Endodermal cell (in vitro differentiated cells): ENCODE data around the gene UBASH3A. TPM values are rescaled to one million over a fixed set of nuclear protein-coding genes. Genes with fewer than 3 reads are reported as not detected.
A peak's percentile ranks its signal among the peaks of the same experiment; 100 is the strongest.
"Not testable (repeated sequence)": the region's sequence is repeated elsewhere in the genome, so short reads cannot be mapped to it uniquely, and the experiment has no call there.

ENCODE experiments used
- DNase-seq: peaks from one replicate; pipeline ENCODE4 v3.0.0-alpha.2; 2017
- H3K27ac ChIP-seq: 2 replicates; pipeline ENCODE4 v1.5.1; 2013; ENCODE audit warnings: mild to moderate bottlenecking, low read depth, low read length, moderate library complexity
- H3K27me3 ChIP-seq: 2 replicates; pipeline ENCODE4 v1.6.1; 2013; ENCODE audit warnings: mild to moderate bottlenecking, low read length, moderate library complexity; ENCODE audit not compliant: insufficient read depth, control insufficient read depth, poor library complexity, severe bottlenecking
- H3K36me3 ChIP-seq: 2 replicates; pipeline ENCODE4 v1.7.0; 2013; ENCODE audit warnings: mild to moderate bottlenecking, low read length, moderate library complexity; ENCODE audit not compliant: control insufficient read depth, insufficient read depth
- H3K4me1 ChIP-seq: one replicate; pipeline ENCODE4 v1.7.0; 2013; ENCODE audit warnings: low read length; ENCODE audit not compliant: control insufficient read depth, insufficient read depth
- H3K4me3 ChIP-seq: 2 replicates; pipeline ENCODE4 v1.5.1; 2013; ENCODE audit warnings: mild to moderate bottlenecking, low read length, moderate library complexity
- H3K9ac ChIP-seq: 2 replicates; pipeline ENCODE4 v1.6.1; 2013; ENCODE audit warnings: mild to moderate bottlenecking, low read length, moderate library complexity; ENCODE audit not compliant: poor library complexity, severe bottlenecking; ENCODE audit errors: extremely low read depth
- H3K9me3 ChIP-seq: 2 replicates; pipeline ENCODE4 v1.6.1; 2013; ENCODE audit warnings: mild to moderate bottlenecking, low read length, moderate library complexity; ENCODE audit not compliant: control insufficient read depth
- H3K27ac Mint-ChIP-seq: 2 replicates; pipeline ENCODE4 v1.8.0; 2020; ENCODE audit warnings: mixed read lengths
- H3K27me3 Mint-ChIP-seq: 2 replicates; pipeline ENCODE4 v1.8.0; 2021; ENCODE audit warnings: mild to moderate bottlenecking, mixed read lengths; ENCODE audit not compliant: insufficient read depth
- H3K36me3 Mint-ChIP-seq: 2 replicates; pipeline ENCODE4 v1.8.0; 2020; ENCODE audit warnings: low read depth, mixed read lengths
- H3K4me1 Mint-ChIP-seq: 2 replicates; pipeline ENCODE4 v1.8.0; 2020; ENCODE audit warnings: mixed read lengths
- H3K4me3 Mint-ChIP-seq: 2 replicates; pipeline ENCODE4 v1.8.0; 2020; ENCODE audit warnings: mild to moderate bottlenecking, moderate library complexity, mixed read lengths
- H3K9me3 Mint-ChIP-seq: 2 replicates; pipeline ENCODE4 v1.8.0; 2020; ENCODE audit warnings: mild to moderate bottlenecking, mixed read lengths
- WGBS, 2 experiments: methylation state at CpG; one replicate each; pipeline versions ENCODE4 v1.1.5 to v1.1.7; 2013; ENCODE audit warnings: missing lambda C conversion rate in 2 of 2, mixed read lengths in 1 of 2; ENCODE audit not compliant: insufficient coverage in 1 of 2, insufficient read length in 1 of 2; 5-methylcytosine and 5-hydroxymethylcytosine counted together
- total RNA-seq, 2 donors: library from RNA; stranded (reverse); fragmentation: NEBNext Ultra II Directional in 1 of 2; extraction: Animal tissue kit (Norgen Biotek cat#: 25700) in 1 of 2; gene quantifications; 2 replicates in 1 of 2; 3 replicates in 1 of 2; pipeline ENCODE4 v1.2.1, GENCODE V29; 2021
- TF ChIP-seq, protein P1 (sequence below): fragments of 200-600 bp; sonication (generic); conservative IDR thresholded peaks from 2 replicates; pipeline ENCODE4 v1.5.0; 2021; ENCODE audit warnings: antibody characterized with exemption, mild to moderate bottlenecking

UBASH3A gene
- total RNA-seq, 2 donors from 2014 or later, result not detected

DNA sequence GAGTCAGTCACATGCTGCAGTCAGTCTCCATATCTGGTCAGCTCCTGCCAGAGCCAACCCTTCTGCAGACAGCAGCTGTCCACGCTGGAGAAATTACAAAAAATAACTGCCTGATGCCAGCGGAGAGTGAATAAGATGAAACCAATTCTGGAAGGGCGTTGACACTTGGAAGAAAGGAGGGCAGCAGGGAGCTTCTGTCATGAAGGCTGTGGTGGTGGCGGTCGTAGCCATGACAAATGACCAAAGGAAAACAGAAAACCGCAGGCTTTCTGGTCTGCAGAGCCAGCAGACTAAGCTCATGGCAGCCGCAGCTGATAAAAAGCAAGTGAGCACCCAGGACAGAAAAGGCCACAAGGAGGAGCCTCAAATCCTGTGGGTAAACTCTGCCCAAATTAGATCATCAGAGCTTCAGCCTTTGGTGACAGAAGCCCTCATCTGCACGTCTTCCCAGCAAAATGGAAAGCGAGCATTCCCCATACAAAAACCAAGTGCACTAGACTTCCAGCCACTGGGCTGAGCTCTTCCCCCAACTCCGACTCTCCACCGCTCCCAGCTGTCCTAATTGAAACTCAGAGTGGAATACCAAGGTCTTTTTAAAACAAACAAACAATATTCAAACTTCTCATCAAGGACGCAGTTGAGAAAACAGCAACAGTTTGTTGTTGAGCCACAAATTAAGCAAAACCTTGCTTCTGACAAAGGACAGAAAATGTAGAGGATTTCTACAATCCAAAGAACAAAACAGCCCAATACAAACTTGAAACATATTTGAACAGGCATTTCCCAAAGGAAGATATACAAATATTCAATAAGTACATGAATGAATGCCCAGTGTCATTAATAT, 63.7 kb downstream of the UBASH3A start:
- Histone ChIP-seq H3K27ac (peak overlapping the region; percentile 3), H3K4me1 (peaks cover 11% of the 10 kb centered on the region), H3K36me3 (no peaks in the 10 kb centered on the region), H3K9ac (no peak overlapping the region), H3K27me3 (no peaks in the 10 kb centered on the region), H3K9me3 (no peaks in the 10 kb centered on the region), H3K4me3 (no peak overlapping the region)
- Mint-ChIP-seq H3K4me1 (peaks cover 52% of the 10 kb centered on the region), H3K9me3 (peaks cover 10% of the 10 kb centered on the region), H3K27ac (peak overlapping the region; percentile 28), H3K27me3 (no peaks in the 10 kb centered on the region), H3K4me3 (no peak overlapping the region), H3K36me3 (no peaks in the 10 kb centered on the region)
- DNase-seq, result peak; percentile 81
- 64 to 68% methylated on average over 8 to 12 of the region's 12 CpGs for WGBS, 2 experiments
- TF ChIP-seq, protein P1, sequence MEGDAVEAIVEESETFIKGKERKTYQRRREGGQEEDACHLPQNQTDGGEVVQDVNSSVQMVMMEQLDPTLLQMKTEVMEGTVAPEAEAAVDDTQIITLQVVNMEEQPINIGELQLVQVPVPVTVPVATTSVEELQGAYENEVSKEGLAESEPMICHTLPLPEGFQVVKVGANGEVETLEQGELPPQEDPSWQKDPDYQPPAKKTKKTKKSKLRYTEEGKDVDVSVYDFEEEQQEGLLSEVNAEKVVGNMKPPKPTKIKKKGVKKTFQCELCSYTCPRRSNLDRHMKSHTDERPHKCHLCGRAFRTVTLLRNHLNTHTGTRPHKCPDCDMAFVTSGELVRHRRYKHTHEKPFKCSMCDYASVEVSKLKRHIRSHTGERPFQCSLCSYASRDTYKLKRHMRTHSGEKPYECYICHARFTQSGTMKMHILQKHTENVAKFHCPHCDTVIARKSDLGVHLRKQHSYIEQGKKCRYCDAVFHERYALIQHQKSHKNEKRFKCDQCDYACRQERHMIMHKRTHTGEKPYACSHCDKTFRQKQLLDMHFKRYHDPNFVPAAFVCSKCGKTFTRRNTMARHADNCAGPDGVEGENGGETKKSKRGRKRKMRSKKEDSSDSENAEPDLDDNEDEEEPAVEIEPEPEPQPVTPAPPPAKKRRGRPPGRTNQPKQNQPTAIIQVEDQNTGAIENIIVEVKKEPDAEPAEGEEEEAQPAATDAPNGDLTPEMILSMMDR, result peak; percentile 75

DNA sequence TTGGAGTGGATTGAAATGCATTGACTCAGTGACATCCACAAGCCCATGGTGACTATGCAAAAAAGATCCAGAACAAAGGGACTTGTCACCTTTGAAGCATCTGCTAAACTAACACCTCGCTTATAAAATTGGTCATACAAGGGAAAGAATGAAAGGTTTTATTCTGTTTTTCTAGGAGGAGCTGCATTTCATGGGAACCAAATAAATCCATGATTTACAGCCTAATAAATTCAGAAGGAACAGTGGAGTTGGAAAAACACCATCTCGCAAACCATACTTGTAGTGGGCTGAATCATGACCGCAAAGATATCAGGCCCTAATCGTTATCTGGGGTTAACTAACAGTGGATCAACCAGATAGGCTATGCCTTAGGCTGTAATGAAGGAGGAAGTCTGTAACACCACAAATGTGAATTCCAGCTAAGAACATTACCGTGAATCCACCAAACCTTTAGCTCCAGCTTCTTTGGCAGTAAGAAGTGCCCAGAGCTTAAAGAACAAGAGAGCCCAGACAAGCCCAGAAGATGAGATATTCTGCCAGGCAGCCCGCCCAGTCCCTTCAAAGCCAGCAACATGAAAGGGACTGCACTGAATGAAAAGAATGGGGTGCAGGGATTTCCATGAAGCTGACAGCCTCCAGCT, 64.9 kb downstream of the UBASH3A start:
- Mint-ChIP-seq H3K27ac (peak overlapping the region; percentile 37), H3K9me3 (peaks cover 6% of the 10 kb centered on the region), H3K27me3 (no peaks in the 10 kb centered on the region), H3K36me3 (no peaks in the 10 kb centered on the region), H3K4me3 (no peak overlapping the region), H3K4me1 (peaks cover 42% of the 10 kb centered on the region)
- no peak overlapping the region for H3K9ac ChIP-seq
- H3K4me1 ChIP-seq, result peaks cover 7% of the 10 kb centered on the region
- H3K27ac ChIP-seq, result no peak overlapping the region
- H3K4me3 ChIP-seq, result no peak overlapping the region
- TF ChIP-seq, protein P1, result no peak
- H3K36me3 ChIP-seq, result no peaks in the 10 kb centered on the region
- WGBS, 2 experiments, result 72 to 91% methylated on average over 4 to 6 of the region's 6 CpGs
- no peaks in the 10 kb centered on the region for H3K9me3 ChIP-seq
- H3K27me3 ChIP-seq, result no peaks in the 10 kb centered on the region
- DNase-seq, result peak; percentile 53

DNA sequence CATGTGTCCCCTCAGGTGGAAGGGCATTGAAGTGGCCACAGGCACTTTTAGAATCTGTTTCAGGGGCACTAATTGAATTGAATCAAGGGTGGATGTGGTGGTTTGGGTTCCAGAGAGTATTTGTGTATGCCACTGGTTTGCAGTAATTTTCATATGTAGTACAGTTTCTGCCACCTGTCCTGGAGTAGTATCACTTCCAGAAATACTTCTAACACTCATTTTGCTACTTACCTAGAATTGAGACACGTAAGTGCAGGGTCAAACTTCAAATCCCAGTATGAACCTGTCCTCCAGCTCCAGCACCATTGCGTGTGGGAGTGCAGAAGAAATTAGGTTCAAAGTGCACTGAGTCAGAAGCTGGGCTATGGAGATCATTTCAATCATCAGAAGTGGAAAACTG, 65.6 kb downstream of the UBASH3A start:
- Mint-ChIP-seq H3K9me3 (peaks cover under 1% of the 10 kb centered on the region), H3K27me3 (no peaks in the 10 kb centered on the region), H3K4me3 (no peak overlapping the region), H3K4me1 (peaks cover 44% of the 10 kb centered on the region), H3K27ac (no peak overlapping the region), H3K36me3 (no peaks in the 10 kb centered on the region)
- Histone ChIP-seq H3K36me3 (no peaks in the 10 kb centered on the region), H3K9me3 (no peaks in the 10 kb centered on the region), H3K9ac (no peak overlapping the region), H3K4me1 (peaks cover 10% of the 10 kb centered on the region), H3K27ac (no peak overlapping the region), H3K27me3 (no peaks in the 10 kb centered on the region), H3K4me3 (no peak overlapping the region)
- TF ChIP-seq, protein P1, result no peak
- DNase-seq, result no peak
- 83 to 88% methylated on average over 2 of the region's 2 CpGs for WGBS, 2 experiments

DNA sequence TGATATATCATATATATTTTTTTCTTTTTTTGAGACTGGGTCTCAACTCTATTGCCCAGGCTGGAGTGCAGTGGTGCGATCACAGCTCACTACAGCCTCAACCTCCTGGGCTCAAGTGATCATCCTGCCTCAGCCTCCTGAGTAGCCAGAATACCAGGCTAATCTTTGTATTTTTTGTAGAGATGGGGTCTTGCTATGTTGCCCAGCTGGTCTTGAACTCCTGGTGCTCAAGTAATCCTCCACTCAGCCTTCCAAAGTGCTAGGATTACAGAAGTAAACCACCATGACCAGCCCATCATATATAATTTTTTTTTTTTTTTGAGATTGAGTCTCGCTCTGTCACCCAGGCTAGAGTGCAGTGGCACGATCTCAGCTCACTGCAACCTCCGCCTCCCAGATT, 66.0 kb downstream of the UBASH3A start:
- H3K4me3 Mint-ChIP-seq, H3K36me3 ChIP-seq, H3K4me3 ChIP-seq, DNase-seq, H3K27me3 ChIP-seq, H3K27ac ChIP-seq, H3K36me3 Mint-ChIP-seq, H3K27ac Mint-ChIP-seq, H3K27me3 Mint-ChIP-seq, H3K9ac ChIP-seq, H3K9me3 ChIP-seq, H3K9me3 Mint-ChIP-seq: not testable (repeated sequence)
- 94% methylated on average over 4 of the region's 4 CpGs; no CpG with 5 or more reads in 1 of the 2 experiments for WGBS, 2 experiments
- peaks cover 48% of the 10 kb centered on the region for H3K4me1 Mint-ChIP-seq
- H3K4me1 ChIP-seq, result peaks cover 10% of the 10 kb centered on the region
